IPS-20b (cell line): ENCODE measurements around the gene UNC45A.

ENCODE experiments used
- H3K27ac ChIP-seq: one replicate; pipeline ENCODE4 v1.5.1; 2013; ENCODE audit warnings: low read length
- H3K27me3 ChIP-seq: 2 replicates; pipeline ENCODE4 v1.6.1; 2013; ENCODE audit warnings: mild to moderate bottlenecking, low read length, inconsistent platforms; ENCODE audit not compliant: insufficient read depth
- H3K36me3 ChIP-seq: 2 replicates; pipeline ENCODE4 v1.6.1; 2013; ENCODE audit warnings: low read depth, mild to moderate bottlenecking, inconsistent platforms, low read length, moderate library complexity; ENCODE audit not compliant: insufficient read depth
- H3K4me1 ChIP-seq: 2 replicates; pipeline ENCODE4 v1.6.1; 2013; ENCODE audit warnings: mild to moderate bottlenecking, control low read depth, inconsistent platforms, low read length, moderate library complexity; ENCODE audit not compliant: insufficient read depth
- H3K4me3 ChIP-seq: 2 replicates; pipeline ENCODE4 v1.5.1; 2013; ENCODE audit warnings: mild to moderate bottlenecking, low read length, inconsistent platforms
- H3K9ac ChIP-seq: 2 replicates; pipeline ENCODE4 v1.6.1; 2013; ENCODE audit warnings: low read depth, mild to moderate bottlenecking, inconsistent platforms, low read length, moderate library complexity
- H3K9me3 ChIP-seq: 2 replicates; pipeline ENCODE4 v1.6.1; 2013; ENCODE audit warnings: mild to moderate bottlenecking, low read depth, low read length, inconsistent platforms; ENCODE audit not compliant: insufficient read depth

Gene UNC45A

DNA sequence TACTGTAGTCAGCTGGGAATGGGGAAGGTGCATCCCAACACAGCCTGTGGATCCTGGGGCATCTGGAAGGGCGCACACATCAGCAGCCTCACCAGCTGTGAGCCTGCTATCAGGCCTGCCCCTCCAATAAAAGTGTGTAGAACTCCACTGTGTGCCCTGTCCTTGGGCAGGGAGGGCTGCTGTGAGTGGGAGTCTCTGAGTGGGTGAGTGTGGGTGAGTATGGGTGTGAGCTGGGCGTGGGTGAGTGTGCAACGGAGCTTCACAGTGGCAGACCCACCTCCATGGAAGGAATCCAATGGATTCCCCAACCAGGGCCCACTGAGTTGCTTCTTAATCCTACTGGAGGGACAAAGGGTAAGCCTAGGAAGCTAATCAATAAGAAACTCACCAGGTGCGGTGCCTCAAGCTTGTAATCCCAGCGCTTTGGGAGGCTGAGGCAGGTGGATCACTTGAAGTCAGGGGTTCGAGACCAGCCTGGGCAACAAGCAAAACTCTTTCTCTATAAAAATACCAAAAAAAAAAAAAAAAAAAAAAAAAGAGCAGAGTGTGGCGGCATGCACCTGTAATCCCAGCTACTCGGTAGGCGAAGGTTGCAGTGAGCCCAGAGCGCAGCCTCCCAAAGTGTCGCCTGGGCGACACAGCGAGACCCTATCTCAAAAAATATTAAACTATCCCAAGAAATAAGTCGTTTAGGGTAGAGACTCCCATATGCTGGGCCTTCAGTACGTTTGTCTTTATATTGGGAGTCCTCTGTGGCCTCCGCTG is 19.0 kb downstream of the UNC45A start:
- H3K4me1 ChIP-seq, result peaks cover 12% of the 10 kb centered on the region; the same call in 1 of the 2 replicates
- no peaks in the 10 kb centered on the region; the same call in 1 of the 2 replicates for H3K27me3 ChIP-seq
- peak overlapping the region; percentile 85; the same call in 1 of the 2 replicates for H3K4me3 ChIP-seq
- peak overlapping the region; percentile 91; the same call in 1 of the 2 replicates for H3K9ac ChIP-seq
- no peaks in the 10 kb centered on the region for H3K9me3 ChIP-seq
- H3K27ac ChIP-seq, result no peak overlapping the region
- H3K36me3 ChIP-seq, result peaks cover 43% of the 10 kb centered on the region

DNA sequence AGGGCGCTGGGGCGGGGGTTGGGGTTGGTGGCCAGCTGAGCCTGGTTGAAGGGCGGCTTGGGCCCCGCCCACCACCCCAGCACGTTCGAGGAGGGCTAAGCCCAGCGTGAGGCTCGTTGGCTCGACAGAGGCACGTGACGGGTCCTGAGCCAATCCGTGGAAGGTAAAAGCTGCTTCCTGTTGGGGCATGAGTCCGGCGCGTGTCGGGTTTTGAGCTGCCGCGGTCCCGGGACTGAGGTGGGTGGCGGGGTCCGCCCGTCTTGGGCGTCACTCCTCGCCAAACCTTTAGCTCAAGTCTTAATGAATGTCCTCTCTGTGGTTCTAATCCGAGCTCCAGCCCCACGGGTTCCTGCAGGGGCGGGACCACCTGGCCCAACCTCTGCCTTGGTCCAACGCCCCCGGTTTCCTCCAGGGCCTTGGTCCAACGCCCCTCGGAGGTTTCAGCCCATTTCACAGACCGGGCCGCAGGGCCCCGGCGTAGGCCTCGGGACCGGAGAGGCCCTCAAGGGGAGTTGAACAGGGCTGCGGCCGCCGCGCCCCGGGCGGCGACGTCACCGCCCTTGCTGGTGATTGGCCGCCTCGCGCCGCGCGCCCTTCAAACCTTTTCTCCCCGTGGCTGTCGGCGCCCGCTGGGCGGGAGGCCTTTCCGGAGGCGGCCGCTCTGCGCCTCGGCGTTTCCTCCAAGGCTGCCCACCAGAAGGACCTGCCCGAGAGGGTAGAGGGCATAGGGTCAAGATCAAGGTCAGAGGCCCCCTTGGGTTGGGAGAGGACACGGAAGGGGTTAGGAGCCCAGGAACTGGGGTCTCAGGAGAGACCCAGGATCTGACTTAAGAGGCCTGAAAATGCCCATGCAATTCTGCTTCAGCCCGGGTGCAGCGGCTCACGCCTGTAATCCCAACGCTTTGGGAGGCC is 19.9 kb downstream of the UNC45A start, which contains the start of gene RCCD1:
Gene RCCD1 (plus strand): TSS at position 173 of the 912 bp plus-strand sequence. CDS start 1,851 bp downstream, outside the sequence.
- Histone ChIP-seq H3K4me1 (peaks cover 12% of the 10 kb centered on the region; the same call in 1 of the 2 replicates), H3K27ac (peak within 1 kb of the TSS; percentile 40), H3K9me3 (no peaks in the 10 kb centered on the region), H3K27me3 (no peaks in the 10 kb centered on the region; the same call in 1 of the 2 replicates), H3K9ac (peak within 1 kb of the TSS; percentile 91), H3K4me3 (peak within 1 kb of the TSS; percentile 85), H3K36me3 (peaks cover 37% of the 10 kb centered on the region)

DNA sequence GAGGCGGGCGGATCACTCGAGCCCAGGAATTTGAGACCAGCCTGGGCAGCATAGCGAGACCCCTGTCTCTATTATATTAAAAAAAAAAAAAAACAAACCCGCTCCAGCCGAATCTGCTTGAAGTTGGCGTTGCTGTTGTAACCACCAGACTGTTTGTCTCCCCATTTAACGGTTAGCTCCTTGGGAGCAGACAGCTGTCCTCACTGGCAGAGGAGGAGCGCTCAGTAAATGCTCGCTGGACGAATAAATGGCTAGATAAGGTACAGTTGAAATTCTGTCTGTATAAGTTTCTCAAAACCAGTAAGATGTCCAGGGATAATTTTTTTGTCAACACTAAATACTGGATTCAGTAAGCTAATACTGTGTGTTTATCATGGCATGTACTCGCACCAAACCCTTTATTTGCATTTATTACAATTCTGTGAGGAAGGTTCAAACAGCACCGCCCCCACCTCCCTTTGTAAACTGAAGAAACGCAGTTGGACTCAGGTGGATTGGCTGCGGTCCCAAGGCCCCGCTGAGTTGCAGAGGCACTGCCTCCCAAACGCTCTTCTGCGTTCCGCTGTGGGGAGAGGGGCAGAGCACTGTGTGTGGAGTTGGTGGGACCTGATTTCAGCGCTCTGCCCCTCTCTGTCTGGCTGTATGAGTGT is 20.7 kb downstream of the UNC45A start:
- Histone ChIP-seq H3K9me3 (no peaks in the 10 kb centered on the region), H3K4me1 (peaks cover 12% of the 10 kb centered on the region; the same call in 1 of the 2 replicates), H3K36me3 (peaks cover 37% of the 10 kb centered on the region), H3K4me3 (peak overlapping the region; percentile 85), H3K27ac (no peak overlapping the region), H3K9ac (peak overlapping the region; percentile 91; the same call in 1 of the 2 replicates), H3K27me3 (no peaks in the 10 kb centered on the region; the same call in 1 of the 2 replicates)

DNA sequence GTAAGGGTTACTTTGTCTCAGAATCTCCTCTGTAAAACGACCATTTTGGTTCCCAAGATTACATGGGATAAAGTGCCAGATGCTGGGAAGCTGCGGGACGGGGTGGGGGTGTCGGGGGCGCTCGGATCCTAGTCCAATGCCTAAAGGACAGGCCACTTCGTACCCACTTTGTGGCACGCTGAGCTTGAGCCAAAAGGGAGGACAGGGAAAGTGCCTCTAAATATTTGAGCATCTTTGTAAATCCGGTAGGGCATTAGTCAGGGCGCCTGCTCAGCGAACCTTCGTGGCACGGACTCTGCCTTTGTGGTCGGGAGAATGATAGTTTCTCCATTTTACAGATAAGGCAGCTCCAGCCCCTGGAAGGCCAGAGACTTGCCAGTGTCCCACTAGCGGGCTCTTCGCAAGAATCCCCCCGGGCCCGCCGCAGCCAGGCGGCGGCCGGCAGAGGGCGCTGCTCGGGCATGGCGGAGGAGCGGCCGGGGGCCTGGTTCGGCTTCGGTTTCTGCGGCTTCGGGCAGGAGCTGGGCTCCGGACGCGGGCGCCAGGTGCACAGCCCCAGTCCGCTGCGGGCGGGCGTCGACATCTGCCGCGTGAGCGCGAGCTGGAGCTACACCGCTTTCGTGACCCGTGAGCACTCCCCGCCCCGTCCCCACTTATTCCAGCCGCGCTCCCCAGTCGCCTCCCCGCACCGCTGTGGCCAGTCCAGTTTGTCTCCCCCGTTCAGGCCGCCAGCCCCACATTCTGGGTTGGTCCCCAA is 21.4 kb downstream of the UNC45A start:
- peaks cover 12% of the 10 kb centered on the region; the same call in 1 of the 2 replicates for H3K4me1 ChIP-seq
- H3K27ac ChIP-seq, result no peak overlapping the region
- peaks cover 38% of the 10 kb centered on the region for H3K36me3 ChIP-seq
- no peaks in the 10 kb centered on the region; the same call in 1 of the 2 replicates for H3K27me3 ChIP-seq
- peak overlapping the region; percentile 91; the same call in 1 of the 2 replicates for H3K9ac ChIP-seq
- H3K4me3 ChIP-seq, result peak overlapping the region; percentile 85
- H3K9me3 ChIP-seq, result no peaks in the 10 kb centered on the region

DNA sequence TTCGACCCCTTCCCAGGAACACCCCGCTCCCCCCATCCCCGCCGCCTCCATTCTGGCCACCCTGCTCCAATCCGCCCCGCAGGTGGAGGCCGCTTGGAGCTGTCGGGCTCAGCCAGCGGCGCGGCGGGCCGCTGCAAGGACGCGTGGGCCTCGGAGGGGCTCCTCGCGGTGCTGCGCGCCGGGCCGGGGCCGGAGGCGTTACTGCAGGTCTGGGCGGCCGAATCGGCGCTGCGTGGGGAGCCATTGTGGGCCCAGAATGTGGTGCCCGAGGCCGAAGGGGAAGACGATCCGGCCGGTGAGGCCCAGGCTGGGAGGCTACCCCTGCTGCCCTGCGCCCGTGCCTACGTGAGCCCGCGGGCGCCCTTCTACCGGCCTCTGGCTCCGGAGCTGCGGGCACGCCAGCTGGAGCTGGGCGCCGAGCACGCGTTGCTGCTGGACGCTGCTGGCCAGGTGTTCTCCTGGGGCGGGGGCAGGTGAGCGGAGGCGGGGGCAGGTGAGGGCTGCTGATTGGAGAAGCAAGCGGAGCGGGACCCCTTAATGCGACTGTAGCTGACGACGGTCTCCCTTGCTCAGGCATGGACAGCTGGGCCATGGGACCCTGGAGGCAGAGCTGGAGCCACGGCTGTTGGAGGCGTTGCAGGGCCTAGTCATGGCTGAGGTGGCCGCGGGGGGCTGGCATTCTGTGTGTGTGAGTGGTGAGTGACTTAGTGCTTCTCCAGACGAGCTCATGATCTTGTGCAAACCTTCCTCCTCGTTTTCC is 22.1 kb downstream of the UNC45A start:
- H3K27me3 ChIP-seq, result no peaks in the 10 kb centered on the region; the same call in 1 of the 2 replicates
- peaks cover 12% of the 10 kb centered on the region; the same call in 1 of the 2 replicates for H3K4me1 ChIP-seq
- H3K36me3 ChIP-seq, result peaks cover 41% of the 10 kb centered on the region
- peak overlapping the region; percentile 85 for H3K4me3 ChIP-seq
- H3K9me3 ChIP-seq, result no peaks in the 10 kb centered on the region
- H3K9ac ChIP-seq, result peak overlapping the region; percentile 74; the same call in 1 of the 2 replicates
- H3K27ac ChIP-seq, result no peak overlapping the region

DNA sequence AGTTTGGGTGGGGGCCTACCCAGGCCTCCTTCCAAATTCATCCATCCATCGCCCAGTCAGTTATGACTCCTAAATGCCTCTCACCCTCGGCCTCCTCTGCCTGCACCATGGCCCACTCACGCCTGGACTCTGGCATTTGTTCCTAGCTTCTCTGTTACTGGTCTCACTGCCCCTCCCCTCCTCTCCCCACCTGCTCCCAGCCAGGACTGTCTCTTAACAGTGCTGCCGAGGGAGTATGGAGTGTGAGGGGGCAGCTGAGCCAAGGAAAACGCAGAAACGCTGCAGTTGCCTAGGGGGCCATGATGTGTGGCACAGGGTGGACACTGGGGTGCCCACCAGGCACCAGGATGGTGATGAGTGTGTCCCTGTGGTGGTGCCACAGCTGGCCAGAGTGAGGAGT is 22.7 kb downstream of the UNC45A start:
- peak overlapping the region; percentile 85; the same call in 1 of the 2 replicates for H3K4me3 ChIP-seq
- no peaks in the 10 kb centered on the region for H3K9me3 ChIP-seq
- H3K9ac ChIP-seq, result peak overlapping the region; percentile 74; the same call in 1 of the 2 replicates
- H3K4me1 ChIP-seq, result peaks cover 12% of the 10 kb centered on the region; the same call in 1 of the 2 replicates
- H3K36me3 ChIP-seq, result peaks cover 42% of the 10 kb centered on the region
- no peak overlapping the region for H3K27ac ChIP-seq
- H3K27me3 ChIP-seq, result no peaks in the 10 kb centered on the region; the same call in 1 of the 2 replicates

DNA sequence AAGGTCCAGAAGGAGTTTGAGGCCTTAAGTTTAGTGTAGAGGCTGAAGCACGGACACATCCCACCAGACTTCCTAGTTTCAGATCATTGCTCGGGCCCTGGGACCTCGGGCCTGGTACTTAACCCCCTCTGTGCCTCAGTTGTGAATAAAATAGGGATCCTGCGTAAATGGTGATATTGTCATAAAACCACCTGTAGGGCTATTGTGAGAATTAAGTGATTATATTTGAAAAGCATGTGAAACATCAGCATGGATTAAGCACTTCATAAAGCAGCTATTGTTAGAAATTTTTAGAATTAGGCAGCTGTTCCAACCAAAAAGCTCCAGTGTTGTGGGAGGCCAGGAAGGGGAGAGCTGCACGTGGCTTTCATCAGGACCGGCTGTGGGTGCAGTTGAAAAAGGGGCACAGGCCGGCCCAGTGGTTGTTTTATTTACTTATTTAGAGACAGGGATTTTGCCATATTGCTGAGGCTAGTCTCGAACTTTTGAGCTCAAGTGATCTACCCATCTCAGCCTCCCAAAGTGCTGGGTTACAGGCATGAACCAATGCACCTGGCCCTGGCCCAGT is 24.0 kb downstream of the UNC45A start:
- Histone ChIP-seq H3K36me3 (peaks cover 43% of the 10 kb centered on the region), H3K9me3 (no peaks in the 10 kb centered on the region), H3K9ac (no peak overlapping the region), H3K27me3 (no peaks in the 10 kb centered on the region; the same call in 1 of the 2 replicates), H3K27ac (no peak overlapping the region), H3K4me3 (no peak overlapping the region), H3K4me1 (peaks cover 12% of the 10 kb centered on the region; the same call in 1 of the 2 replicates)

DNA sequence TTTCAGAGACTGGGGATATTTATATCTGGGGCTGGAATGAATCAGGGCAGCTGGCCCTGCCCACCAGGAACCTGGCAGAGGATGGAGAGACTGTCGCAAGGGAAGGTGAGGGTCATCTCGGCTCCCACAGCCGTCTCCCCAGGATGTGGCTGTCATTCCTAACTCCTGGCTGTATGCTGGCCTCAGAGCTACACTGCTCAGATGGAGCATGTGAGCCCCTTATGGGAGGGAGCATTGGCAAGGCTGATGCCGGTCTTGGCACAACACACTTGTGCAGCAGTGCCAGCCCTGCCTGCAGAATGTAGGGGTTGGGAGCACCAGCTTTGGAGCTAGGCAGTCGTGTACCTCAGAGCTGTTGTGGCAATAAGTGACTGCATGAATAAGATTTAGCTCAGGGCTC is 24.8 kb downstream of the UNC45A start:
- Histone ChIP-seq H3K4me3 (no peak overlapping the region), H3K27me3 (no peaks in the 10 kb centered on the region; the same call in 1 of the 2 replicates), H3K27ac (no peak overlapping the region), H3K4me1 (peaks cover 12% of the 10 kb centered on the region; the same call in 1 of the 2 replicates), H3K36me3 (peaks cover 48% of the 10 kb centered on the region), H3K9ac (no peak overlapping the region), H3K9me3 (no peaks in the 10 kb centered on the region)

DNA sequence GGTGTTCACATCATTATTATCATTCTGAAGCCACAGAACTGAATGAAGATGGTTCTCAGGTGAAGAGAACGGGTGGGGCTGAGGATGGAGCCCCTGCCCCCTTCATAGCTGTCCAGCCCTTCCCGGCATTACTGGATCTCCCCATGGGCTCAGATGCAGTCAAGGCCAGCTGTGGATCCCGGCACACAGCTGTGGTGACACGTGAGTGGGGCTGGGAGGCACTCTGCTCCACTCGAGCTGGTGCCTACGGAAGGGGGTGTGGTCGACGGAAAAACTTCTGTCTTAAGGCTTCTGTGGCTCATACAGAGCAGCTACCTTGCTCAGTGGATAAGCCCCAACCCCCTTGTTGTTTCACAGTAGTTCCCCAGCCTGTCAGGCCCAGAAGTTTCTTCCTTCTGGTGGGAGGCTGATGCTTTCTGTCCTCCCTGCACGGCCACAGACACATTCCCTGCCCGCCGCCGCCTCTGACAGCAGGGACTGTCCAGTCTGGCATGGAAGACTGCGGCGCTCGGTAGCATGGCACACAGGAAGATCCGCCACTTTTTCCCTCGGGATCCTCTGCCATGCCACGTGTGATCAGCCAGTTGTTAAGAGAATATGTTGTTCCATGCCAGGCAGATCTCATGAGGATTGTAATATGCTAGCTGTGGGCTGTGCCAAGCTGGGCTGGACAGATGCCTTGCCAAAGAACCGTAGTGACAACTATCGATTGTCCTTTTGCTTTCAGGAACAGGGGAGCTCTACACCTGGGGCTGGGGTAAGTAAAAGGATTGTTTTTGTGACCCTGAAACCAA is 25.4 kb downstream of the UNC45A start:
- no peak overlapping the region for H3K9ac ChIP-seq
- no peaks in the 10 kb centered on the region; the same call in 1 of the 2 replicates for H3K27me3 ChIP-seq
- peaks cover 52% of the 10 kb centered on the region for H3K36me3 ChIP-seq
- peaks cover 12% of the 10 kb centered on the region; the same call in 1 of the 2 replicates for H3K4me1 ChIP-seq
- H3K9me3 ChIP-seq, result no peaks in the 10 kb centered on the region
- no peak overlapping the region for H3K4me3 ChIP-seq
- no peak overlapping the region for H3K27ac ChIP-seq
